ENCODE results near the gene PHYHD1. TPM values are rescaled to one million over a fixed set of nuclear protein-coding genes. Genes with fewer than 3 reads are reported as not detected.

PHYHD1 gene
- total RNA-seq, 2 donors from 2014 or later, result 36.4 to 50.9 TPM

- Histone ChIP-seq H3K27me3 (replicated peaks; ENCODE audit: insufficient read depth) (no peaks in the 10 kb centered on the region), H3K9me3 (no peaks in the 10 kb centered on the region), H3K36me3 (no peaks in the 10 kb centered on the region), H3K4me3 (no peak overlapping the region), H3K27ac (peak overlapping the region; percentile 41 to 50), H3K4me1 (replicated peaks) (peaks cover 3% of the 10 kb centered on the region)
- TF ChIP-seq POLR2AphosphoS5 (IDR thresholded peaks at IDR 0.05), result peak; percentile 69
- no peak for TF ChIP-seq POLR2A (IDR thresholded peaks at IDR 0.05)
- peak; percentile 83 to 97 (median 96) for TF ChIP-seq CTCF (IDR thresholded peaks at IDR 0.05)
- intact Hi-C loops (cut with DNase I), result loop anchor here (1.0 to 10.0 kb wide), 2 partner anchors 65 to 1413 kb away; no protein-coding TSS in a partner anchor
- peak; percentile 49 for DNase-seq (ENCODE audit: low spot score)
- 24% methylated on average over 10 of the region's 10 CpGs for WGBS
Observed at GRCh38 chr9:128927731-128928411, 7.1 kb downstream of the PHYHD1 start.

- no peaks in the 10 kb centered on the region for H3K27me3 ChIP-seq (replicated peaks; ENCODE audit: insufficient read depth)
- H3K4me3 ChIP-seq, result no peak overlapping the region
- peaks cover 3% of the 10 kb centered on the region for H3K4me1 ChIP-seq (replicated peaks)
- no peak for DNase-seq (ENCODE audit: low spot score)
- no peaks in the 10 kb centered on the region for H3K9me3 ChIP-seq
- TF ChIP-seq POLR2AphosphoS5 (IDR thresholded peaks at IDR 0.05) (no peak), POLR2A (IDR thresholded peaks at IDR 0.05) (no peak), CTCF (IDR thresholded peaks at IDR 0.05) (no peak)
- H3K36me3 ChIP-seq, result no peaks in the 10 kb centered on the region
- H3K27ac ChIP-seq, result no peak overlapping the region
- 50% methylated on average over 2 of the region's 2 CpGs for WGBS
- intact Hi-C loops (cut with DNase I), result loop anchor here (1.0 to 10.0 kb wide), 2 partner anchors 65 to 1414 kb away; no protein-coding TSS in a partner anchor
Observed at GRCh38 chr9:128928624-128929023, 7.8 kb downstream of the PHYHD1 start.

- WGBS, result 87% methylated on average over 4 of the region's 4 CpGs
- no peak for DNase-seq (ENCODE audit: low spot score)
- no peaks in the 10 kb centered on the region for H3K9me3 ChIP-seq
- H3K4me3 ChIP-seq, result no peak overlapping the region
- no peaks in the 10 kb centered on the region for H3K27me3 ChIP-seq (replicated peaks; ENCODE audit: insufficient read depth)
- no peak for TF ChIP-seq POLR2AphosphoS5 (IDR thresholded peaks at IDR 0.05)
- no peak for TF ChIP-seq CTCF (IDR thresholded peaks at IDR 0.05)
- TF ChIP-seq POLR2A (IDR thresholded peaks at IDR 0.05), result no peak
- no peaks in the 10 kb centered on the region for H3K36me3 ChIP-seq
- intact Hi-C loops (cut with DNase I), result loop anchor here (10.0 kb wide), 1 partner anchor 1415 kb away; no protein-coding TSS in a partner anchor
- H3K27ac ChIP-seq, result no peak overlapping the region
- H3K4me1 ChIP-seq (replicated peaks), result peaks cover 3% of the 10 kb centered on the region
Observed at GRCh38 chr9:128929560-128929959, 8.8 kb downstream of the PHYHD1 start.

- intact Hi-C loops (cut with DNase I), result no loop called here
Observed at GRCh38 chr9:128933731-128934130, 12.9 kb downstream of the PHYHD1 start.

More at GRCh38 chr9:128933731-128934130, 12.9 kb downstream of the PHYHD1 start:
- H3K4me1 ChIP-seq (replicated peaks), result no peaks in the 10 kb centered on the region
- H3K4me3 ChIP-seq, result no peak overlapping the region
- 90% methylated on average over 5 of the region's 5 CpGs for WGBS
- TF ChIP-seq POLR2AphosphoS5 (IDR thresholded peaks at IDR 0.05) (no peak), CTCF (IDR thresholded peaks at IDR 0.05) (no peak), POLR2A (IDR thresholded peaks at IDR 0.05) (no peak)
- no peaks in the 10 kb centered on the region for H3K27me3 ChIP-seq (replicated peaks; ENCODE audit: insufficient read depth)
- H3K27ac ChIP-seq, result no peak overlapping the region
- no peak for DNase-seq (ENCODE audit: low spot score)
- no peaks in the 10 kb centered on the region for H3K36me3 ChIP-seq
- H3K9me3 ChIP-seq, result no peaks in the 10 kb centered on the region
